ENCODE results near the gene GREB1L.

DNA sequence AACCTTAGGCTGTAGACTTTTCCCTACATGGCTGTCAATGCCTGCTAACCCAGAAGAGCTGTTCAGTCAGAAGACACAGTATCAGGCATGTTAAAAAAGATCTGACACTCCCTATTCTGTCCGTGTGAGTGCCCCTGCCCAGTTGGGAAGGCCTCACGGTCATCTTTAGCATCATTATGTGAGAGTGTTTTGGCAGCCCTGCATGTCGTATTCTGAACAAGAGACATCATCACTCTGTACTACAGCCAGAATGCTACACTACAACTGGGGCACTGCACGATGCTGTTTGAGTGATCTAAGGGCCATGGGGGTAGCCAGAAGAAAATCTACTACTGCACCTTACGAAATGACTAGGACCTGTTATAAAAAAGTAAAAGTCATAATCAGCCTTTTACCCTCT, 67.2 kb downstream of the GREB1L start:
- TF ChIP-seq, protein P1, sequence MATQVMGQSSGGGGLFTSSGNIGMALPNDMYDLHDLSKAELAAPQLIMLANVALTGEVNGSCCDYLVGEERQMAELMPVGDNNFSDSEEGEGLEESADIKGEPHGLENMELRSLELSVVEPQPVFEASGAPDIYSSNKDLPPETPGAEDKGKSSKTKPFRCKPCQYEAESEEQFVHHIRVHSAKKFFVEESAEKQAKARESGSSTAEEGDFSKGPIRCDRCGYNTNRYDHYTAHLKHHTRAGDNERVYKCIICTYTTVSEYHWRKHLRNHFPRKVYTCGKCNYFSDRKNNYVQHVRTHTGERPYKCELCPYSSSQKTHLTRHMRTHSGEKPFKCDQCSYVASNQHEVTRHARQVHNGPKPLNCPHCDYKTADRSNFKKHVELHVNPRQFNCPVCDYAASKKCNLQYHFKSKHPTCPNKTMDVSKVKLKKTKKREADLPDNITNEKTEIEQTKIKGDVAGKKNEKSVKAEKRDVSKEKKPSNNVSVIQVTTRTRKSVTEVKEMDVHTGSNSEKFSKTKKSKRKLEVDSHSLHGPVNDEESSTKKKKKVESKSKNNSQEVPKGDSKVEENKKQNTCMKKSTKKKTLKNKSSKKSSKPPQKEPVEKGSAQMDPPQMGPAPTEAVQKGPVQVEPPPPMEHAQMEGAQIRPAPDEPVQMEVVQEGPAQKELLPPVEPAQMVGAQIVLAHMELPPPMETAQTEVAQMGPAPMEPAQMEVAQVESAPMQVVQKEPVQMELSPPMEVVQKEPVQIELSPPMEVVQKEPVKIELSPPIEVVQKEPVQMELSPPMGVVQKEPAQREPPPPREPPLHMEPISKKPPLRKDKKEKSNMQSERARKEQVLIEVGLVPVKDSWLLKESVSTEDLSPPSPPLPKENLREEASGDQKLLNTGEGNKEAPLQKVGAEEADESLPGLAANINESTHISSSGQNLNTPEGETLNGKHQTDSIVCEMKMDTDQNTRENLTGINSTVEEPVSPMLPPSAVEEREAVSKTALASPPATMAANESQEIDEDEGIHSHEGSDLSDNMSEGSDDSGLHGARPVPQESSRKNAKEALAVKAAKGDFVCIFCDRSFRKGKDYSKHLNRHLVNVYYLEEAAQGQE (IDR thresholded peaks at IDR 0.05; ENCODE audit: low read depth, low read length), result no peak
- TF ChIP-seq, protein P2, sequence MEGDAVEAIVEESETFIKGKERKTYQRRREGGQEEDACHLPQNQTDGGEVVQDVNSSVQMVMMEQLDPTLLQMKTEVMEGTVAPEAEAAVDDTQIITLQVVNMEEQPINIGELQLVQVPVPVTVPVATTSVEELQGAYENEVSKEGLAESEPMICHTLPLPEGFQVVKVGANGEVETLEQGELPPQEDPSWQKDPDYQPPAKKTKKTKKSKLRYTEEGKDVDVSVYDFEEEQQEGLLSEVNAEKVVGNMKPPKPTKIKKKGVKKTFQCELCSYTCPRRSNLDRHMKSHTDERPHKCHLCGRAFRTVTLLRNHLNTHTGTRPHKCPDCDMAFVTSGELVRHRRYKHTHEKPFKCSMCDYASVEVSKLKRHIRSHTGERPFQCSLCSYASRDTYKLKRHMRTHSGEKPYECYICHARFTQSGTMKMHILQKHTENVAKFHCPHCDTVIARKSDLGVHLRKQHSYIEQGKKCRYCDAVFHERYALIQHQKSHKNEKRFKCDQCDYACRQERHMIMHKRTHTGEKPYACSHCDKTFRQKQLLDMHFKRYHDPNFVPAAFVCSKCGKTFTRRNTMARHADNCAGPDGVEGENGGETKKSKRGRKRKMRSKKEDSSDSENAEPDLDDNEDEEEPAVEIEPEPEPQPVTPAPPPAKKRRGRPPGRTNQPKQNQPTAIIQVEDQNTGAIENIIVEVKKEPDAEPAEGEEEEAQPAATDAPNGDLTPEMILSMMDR (IDR thresholded peaks at IDR 0.05 in 2 of 3, conservative IDR thresholded peaks at IDR 0.05 in 1 of 3; ENCODE audit: control insufficient read depth in 2 of 3, extremely low read depth in 1 of 3, insufficient read depth in 1 of 3, low read depth in 3 of 3, low read length in 3 of 3), result no peak
- TF ChIP-seq TCF3 (IDR thresholded peaks at IDR 0.05; ENCODE audit: borderline replicate concordance, insufficient read depth, low read depth, low read length), result no peak
- no peak for TF ChIP-seq RAD21 (IDR thresholded peaks at IDR 0.05; ENCODE audit: insufficient read depth, low read depth, low read length)
- TF ChIP-seq, protein P3, sequence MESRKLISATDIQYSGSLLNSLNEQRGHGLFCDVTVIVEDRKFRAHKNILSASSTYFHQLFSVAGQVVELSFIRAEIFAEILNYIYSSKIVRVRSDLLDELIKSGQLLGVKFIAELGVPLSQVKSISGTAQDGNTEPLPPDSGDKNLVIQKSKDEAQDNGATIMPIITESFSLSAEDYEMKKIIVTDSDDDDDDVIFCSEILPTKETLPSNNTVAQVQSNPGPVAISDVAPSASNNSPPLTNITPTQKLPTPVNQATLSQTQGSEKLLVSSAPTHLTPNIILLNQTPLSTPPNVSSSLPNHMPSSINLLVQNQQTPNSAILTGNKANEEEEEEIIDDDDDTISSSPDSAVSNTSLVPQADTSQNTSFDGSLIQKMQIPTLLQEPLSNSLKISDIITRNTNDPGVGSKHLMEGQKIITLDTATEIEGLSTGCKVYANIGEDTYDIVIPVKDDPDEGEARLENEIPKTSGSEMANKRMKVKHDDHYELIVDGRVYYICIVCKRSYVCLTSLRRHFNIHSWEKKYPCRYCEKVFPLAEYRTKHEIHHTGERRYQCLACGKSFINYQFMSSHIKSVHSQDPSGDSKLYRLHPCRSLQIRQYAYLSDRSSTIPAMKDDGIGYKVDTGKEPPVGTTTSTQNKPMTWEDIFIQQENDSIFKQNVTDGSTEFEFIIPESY (IDR thresholded peaks at IDR 0.05), result no peak

All from GM12878 (cell line).